NCI-H1436 (cell line): Measurements from ENCODE around the gene CCDC54.
"Not testable (repeated sequence)": the region's sequence is repeated elsewhere in the genome, so short reads cannot be mapped to it uniquely, and the experiment has no call there.

ENCODE experiments used
- DNase-seq: peaks from one replicate; lab custom pipeline; 2025; lab: John Stamatoyannopoulos, UW

Gene CCDC54

GRCh38 chr3:107377151-107377550 lies at the start of gene CCDC54:
Gene CCDC54, plus strand, starts transcription at chr3:107377439. Its CDS starts 149 bp downstream, at chr3:107377588.
- DNase-seq, result no peak

- DNase-seq, result no peak
Measured at GRCh38 chr3:107328069-107328468, 49.2 kb upstream of the CCDC54 start.

GRCh38 chr3:107329088-107329487 lies 48.2 kb upstream of the CCDC54 start:
- no peak for DNase-seq

GRCh38 chr3:107339690-107340089 lies 37.5 kb upstream of the CCDC54 start:
- not testable (repeated sequence) for DNase-seq

- no peak for DNase-seq
Measured at GRCh38 chr3:107344722-107345121, 32.5 kb upstream of the CCDC54 start.

- no peak for DNase-seq
Measured at GRCh38 chr3:107345822-107346405, 31.3 kb upstream of the CCDC54 start.

- no peak for DNase-seq
Measured at GRCh38 chr3:107346564-107346963, 30.7 kb upstream of the CCDC54 start.

- no peak for DNase-seq
Measured at GRCh38 chr3:107347751-107348150, 29.5 kb upstream of the CCDC54 start.

GRCh38 chr3:107356706-107357105 lies 20.5 kb upstream of the CCDC54 start:
- DNase-seq, result no peak

- no peak for DNase-seq
Measured at GRCh38 chr3:107361633-107362032, 15.6 kb upstream of the CCDC54 start.

GRCh38 chr3:107365051-107365450 lies 12.2 kb upstream of the CCDC54 start:
- DNase-seq, result no peak

- no peak for DNase-seq
Measured at GRCh38 chr3:107366766-107367165, 10.5 kb upstream of the CCDC54 start.

- no peak for DNase-seq
Measured at GRCh38 chr3:107367353-107367752, 9.9 kb upstream of the CCDC54 start.

- DNase-seq, result no peak
Measured at GRCh38 chr3:107368654-107369398, 8.4 kb upstream of the CCDC54 start.

- DNase-seq, result no peak
Measured at GRCh38 chr3:107369791-107370190, 7.4 kb upstream of the CCDC54 start.

- DNase-seq, result no peak
Measured at GRCh38 chr3:107370907-107371306, 6.3 kb upstream of the CCDC54 start.

GRCh38 chr3:107372506-107372905 lies 4.7 kb upstream of the CCDC54 start:
- DNase-seq, result no peak

- no peak for DNase-seq
Measured at GRCh38 chr3:107373896-107374295, 3.3 kb upstream of the CCDC54 start.

GRCh38 chr3:107375682-107376081 lies 1.6 kb upstream of the CCDC54 start:
- no peak for DNase-seq

GRCh38 chr3:107382631-107383030 lies 5.4 kb downstream of the CCDC54 start:
- DNase-seq, result no peak

GRCh38 chr3:107384428-107384827 lies 7.2 kb downstream of the CCDC54 start:
- no peak for DNase-seq

- no peak for DNase-seq
Measured at GRCh38 chr3:107384907-107385306, 7.7 kb downstream of the CCDC54 start.

- DNase-seq, result no peak
Measured at GRCh38 chr3:107387555-107387954, 10.3 kb downstream of the CCDC54 start.
